GM12874 (cell line): Measurements from ENCODE around the gene FAM13A.

Experiments used
- TF ChIP-seq, protein P1 (sequence below): IDR thresholded peaks from 2 replicates; pipeline ENCODE4 v1.5.1; 2011; ENCODE audit warnings: low read depth, mild to moderate bottlenecking, control low read depth, low read length, moderate library complexity; ENCODE audit not compliant: insufficient read depth

The FAM13A gene

DNA sequence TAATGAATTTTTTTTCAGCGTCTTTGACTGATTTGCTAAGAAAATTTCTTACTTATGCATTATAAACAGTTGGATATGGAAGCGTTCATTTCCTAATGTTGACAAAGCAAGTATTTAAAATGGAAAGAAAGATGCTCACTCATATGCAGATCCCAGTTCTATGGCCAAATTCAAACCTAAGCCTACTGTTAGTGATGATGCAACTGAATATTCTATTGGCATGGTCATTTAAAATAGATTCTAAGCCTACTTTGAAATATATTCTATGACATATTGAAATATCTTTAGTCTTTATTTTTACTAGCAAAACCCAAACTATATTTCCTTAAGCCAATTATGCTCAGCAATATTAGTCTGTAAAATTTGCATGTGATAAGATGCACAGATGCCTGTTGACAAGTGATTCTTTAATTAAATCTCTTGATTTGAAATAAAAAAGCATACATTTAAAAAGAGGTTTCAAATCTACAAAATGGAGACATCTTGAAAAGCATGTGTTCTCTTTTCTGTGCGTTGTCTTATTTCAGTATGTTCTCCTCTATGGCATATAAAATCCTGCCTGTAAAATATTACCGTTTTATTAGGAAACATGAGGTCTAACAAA, 262.8 kb downstream of the FAM13A start:
- TF ChIP-seq, protein P1, sequence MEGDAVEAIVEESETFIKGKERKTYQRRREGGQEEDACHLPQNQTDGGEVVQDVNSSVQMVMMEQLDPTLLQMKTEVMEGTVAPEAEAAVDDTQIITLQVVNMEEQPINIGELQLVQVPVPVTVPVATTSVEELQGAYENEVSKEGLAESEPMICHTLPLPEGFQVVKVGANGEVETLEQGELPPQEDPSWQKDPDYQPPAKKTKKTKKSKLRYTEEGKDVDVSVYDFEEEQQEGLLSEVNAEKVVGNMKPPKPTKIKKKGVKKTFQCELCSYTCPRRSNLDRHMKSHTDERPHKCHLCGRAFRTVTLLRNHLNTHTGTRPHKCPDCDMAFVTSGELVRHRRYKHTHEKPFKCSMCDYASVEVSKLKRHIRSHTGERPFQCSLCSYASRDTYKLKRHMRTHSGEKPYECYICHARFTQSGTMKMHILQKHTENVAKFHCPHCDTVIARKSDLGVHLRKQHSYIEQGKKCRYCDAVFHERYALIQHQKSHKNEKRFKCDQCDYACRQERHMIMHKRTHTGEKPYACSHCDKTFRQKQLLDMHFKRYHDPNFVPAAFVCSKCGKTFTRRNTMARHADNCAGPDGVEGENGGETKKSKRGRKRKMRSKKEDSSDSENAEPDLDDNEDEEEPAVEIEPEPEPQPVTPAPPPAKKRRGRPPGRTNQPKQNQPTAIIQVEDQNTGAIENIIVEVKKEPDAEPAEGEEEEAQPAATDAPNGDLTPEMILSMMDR: no peak

DNA sequence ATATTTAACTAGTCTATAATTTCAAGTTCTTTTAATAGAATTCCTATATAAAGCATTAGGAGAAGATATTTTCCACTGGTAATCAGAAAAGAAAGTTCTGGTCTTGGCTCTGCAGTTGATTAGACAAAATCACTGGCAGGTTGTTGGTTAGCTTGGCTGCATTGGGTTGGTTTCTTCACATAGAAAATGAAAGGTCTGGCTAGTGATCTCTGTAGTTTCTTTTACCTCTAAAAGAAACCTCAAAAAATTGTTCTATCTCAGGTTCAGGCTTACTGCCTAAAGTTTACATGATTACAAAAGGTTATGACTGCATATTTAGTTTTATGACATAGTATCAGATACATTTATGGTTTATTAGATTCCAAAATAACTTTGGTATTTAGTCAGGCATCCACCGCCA, 263.5 kb downstream of the FAM13A start:
- TF ChIP-seq, protein P1: no peak

DNA sequence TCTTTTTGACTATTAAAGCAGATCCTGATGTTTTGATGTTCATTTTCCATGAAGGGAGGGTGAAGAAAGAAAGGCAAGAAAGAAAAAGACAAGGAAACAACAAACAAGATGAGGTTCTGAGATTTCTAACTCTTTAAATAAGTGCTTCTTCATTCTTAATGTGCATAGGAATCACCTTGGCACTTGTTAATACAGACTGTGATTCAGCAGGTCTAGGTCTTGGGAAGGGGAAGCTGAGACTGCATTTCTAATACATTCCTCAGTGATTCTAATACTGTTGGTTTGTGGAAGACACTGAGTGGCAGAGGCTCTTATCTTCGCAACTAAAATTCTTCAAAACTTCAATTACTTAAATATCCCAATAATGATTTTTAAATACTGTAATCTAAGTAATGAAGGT, 264.2 kb downstream of the FAM13A start:
- TF ChIP-seq, protein P1: no peak

DNA sequence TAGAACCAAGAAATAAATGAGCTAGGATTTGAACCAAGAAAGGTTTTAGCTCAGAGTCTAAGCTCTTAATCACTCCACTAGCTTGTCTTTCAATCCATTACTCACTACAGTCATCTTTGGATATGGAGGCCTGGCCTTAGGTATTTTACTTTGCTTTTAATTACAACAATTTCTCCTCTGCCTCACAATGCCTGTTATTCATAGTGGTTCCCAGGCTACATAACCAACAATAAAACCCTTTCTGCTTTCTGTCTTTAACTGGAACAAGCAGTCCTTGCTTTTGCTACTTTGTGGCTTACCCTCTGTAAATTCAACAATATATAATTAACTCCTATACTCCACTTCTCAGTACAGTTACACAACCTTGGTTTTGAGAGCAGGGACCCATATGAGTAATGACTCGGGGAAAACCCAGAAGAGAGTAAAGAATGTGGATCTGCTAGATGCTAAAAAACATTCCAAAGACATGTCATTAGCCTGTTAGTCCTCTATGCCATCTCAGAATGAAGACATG, 264.7 kb downstream of the FAM13A start:
- TF ChIP-seq, protein P1: no peak

DNA sequence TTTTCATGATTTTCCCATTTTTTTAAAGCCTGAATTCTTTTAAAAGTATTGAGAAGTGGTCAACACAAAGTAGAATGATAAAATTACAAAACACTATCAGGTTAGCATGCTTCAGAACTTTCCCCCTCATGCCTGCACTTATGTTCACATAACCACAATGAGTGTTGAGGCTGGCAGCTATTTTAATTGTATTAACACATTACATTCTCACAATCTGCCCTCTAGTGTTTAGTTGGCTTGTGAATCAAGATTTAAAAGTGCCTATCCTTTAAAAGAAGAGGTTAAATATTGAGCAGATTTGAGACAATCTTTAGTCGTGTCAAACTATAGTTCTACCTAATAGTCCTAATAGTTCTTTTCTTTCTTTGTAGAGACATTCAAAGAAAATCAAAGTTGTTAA, 265.7 kb downstream of the FAM13A start:
- TF ChIP-seq, protein P1: no peak

DNA sequence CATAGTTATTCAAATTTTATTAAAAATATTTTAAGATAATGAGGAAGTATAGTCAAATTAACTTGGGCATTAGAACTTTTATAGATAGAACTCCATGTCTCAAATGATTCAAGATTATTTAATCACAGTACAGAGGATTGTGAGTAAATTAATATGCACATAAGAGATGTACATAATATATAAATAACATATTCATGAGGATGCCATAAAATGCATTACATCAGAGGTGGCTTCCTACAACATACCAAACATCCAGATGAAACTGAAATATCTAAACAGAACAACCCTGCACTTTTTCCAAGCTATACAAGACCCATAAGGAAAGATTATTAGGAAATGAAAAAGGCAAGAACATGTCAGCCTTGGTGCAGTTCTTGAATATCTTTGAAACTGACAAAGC, 268.1 kb downstream of the FAM13A start:
- TF ChIP-seq, protein P1: no peak

DNA sequence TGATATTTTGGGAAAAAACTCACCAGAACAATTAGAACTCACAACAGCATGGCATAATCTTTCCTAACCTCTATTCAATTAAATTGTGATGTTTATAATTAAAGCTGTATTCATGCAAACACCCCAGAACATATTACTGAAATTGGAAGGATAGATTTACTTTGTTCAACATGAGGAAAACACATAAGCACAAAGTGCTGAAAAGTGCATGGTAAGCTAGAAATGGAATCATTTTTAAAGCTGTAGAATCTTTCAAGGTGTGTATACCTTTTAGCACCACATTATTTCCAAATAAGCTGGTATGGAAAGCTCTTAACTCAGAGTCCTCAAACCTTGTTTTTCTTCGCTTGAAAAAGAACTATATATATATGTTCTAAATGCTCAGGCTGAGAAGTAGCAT, 268.6 kb downstream of the FAM13A start:
- TF ChIP-seq, protein P1: no peak
